ENCODE data around the gene EIF5A. TPM values are rescaled to one million over a fixed set of nuclear protein-coding genes. Genes with fewer than 3 reads are reported as not detected.
"Not testable (repeated sequence)": the region's sequence is repeated elsewhere in the genome, so short reads cannot be mapped to it uniquely, and the experiment has no call there.

Gene EIF5A
- total RNA-seq, 4 donors from 2014 or later = 172 to 314 (median 239) TPM

- no peak for DNase-seq (ENCODE audit: low spot score in 2 of 2)
- Histone ChIP-seq H3K27me3 (peaks cover 8% of the 10 kb centered on the region), H3K9me3 (no peaks in the 10 kb centered on the region), H3K4me1 (peaks cover 12% of the 10 kb centered on the region), H3K36me3 (no peaks in the 10 kb centered on the region), H3K27ac (no peak overlapping the region), H3K4me3 (no peak overlapping the region)
- TF ChIP-seq CTCF (IDR thresholded peaks at IDR 0.05) = no peak
- no peak for TF ChIP-seq EP300 (IDR thresholded peaks at IDR 0.05)
- TF ChIP-seq POLR2AphosphoS5 (IDR thresholded peaks at IDR 0.05) = no peak
- TF ChIP-seq POLR2A (IDR thresholded peaks at IDR 0.05) = no peak
- WGBS = 66% methylated on average over 3 of the region's 3 CpGs
These were observed 27.6 kb downstream of the EIF5A start for GRCh38 chr17:7334938-7335538.

- not testable (repeated sequence) for H3K4me3 ChIP-seq; H3K36me3 ChIP-seq; H3K4me1 ChIP-seq; H3K27ac ChIP-seq; H3K9me3 ChIP-seq; DNase-seq (ENCODE audit: low spot score in 2 of 2); H3K27me3 ChIP-seq
- 81% methylated on average over 13 of the region's 13 CpGs for WGBS
These were observed 28.3 kb downstream of the EIF5A start for GRCh38 chr17:7335765-7336164.

- TF ChIP-seq POLR2A (IDR thresholded peaks at IDR 0.05) = no peak
- TF ChIP-seq POLR2AphosphoS5 (IDR thresholded peaks at IDR 0.05) = no peak
- H3K27ac ChIP-seq = no peak within 1 kb of the TSS
- no peaks in the 10 kb centered on the region for H3K9me3 ChIP-seq
- H3K4me3 ChIP-seq = peak within 1 kb of the TSS; percentile 29
- H3K36me3 ChIP-seq = no peaks in the 10 kb centered on the region
- peak in 1 of 2 donors; percentile 76 for DNase-seq (ENCODE audit: low spot score in 2 of 2)
- peaks cover 8% of the 10 kb centered on the region for H3K27me3 ChIP-seq
- WGBS = 49% methylated on average over 14 of the region's 17 CpGs
- H3K4me1 ChIP-seq = peaks cover 7% of the 10 kb centered on the region
These were observed 29.1 kb downstream of the EIF5A start, which contains the start of gene ACAP1 for GRCh38 chr17:7336240-7337175. TSS of gene ACAP1 (plus strand) at chr17:7336529. CDS start at chr17:7336735, 206 bp downstream.

GRCh38 chr17:7337600-7337999, 30.2 kb downstream of the EIF5A start:
- 76% methylated on average over 7 of the region's 7 CpGs for WGBS
- H3K9me3 ChIP-seq; H3K27me3 ChIP-seq; H3K36me3 ChIP-seq; H3K27ac ChIP-seq; DNase-seq (ENCODE audit: low spot score in 2 of 2); H3K4me1 ChIP-seq: not testable (repeated sequence)
- peak overlapping the region; percentile 29 for H3K4me3 ChIP-seq

- no peak overlapping the region for H3K4me3 ChIP-seq
- peaks cover 7% of the 10 kb centered on the region for H3K4me1 ChIP-seq
- DNase-seq (ENCODE audit: low spot score in 2 of 2) = no peak
- 82% methylated on average over 2 of the region's 2 CpGs for WGBS
- H3K27ac ChIP-seq = no peak overlapping the region
- no peaks in the 10 kb centered on the region for H3K36me3 ChIP-seq
- TF ChIP-seq CTCF (IDR thresholded peaks at IDR 0.05) = no peak
- no peak for TF ChIP-seq POLR2AphosphoS5 (IDR thresholded peaks at IDR 0.05)
- TF ChIP-seq EP300 (IDR thresholded peaks at IDR 0.05) = no peak
- no peak for TF ChIP-seq POLR2A (IDR thresholded peaks at IDR 0.05)
- no peaks in the 10 kb centered on the region for H3K9me3 ChIP-seq
- H3K27me3 ChIP-seq = peaks cover 17% of the 10 kb centered on the region
These were observed 32.8 kb downstream of the EIF5A start for GRCh38 chr17:7340179-7340578.

GRCh38 chr17:7341842-7342241, 34.4 kb downstream of the EIF5A start:
- H3K4me1 ChIP-seq = peaks cover 7% of the 10 kb centered on the region
- no peaks in the 10 kb centered on the region for H3K9me3 ChIP-seq
- no peak for DNase-seq (ENCODE audit: low spot score in 2 of 2)
- peaks cover 10% of the 10 kb centered on the region for H3K27me3 ChIP-seq
- WGBS = 87% methylated on average over 12 of the region's 13 CpGs
- H3K36me3 ChIP-seq = no peaks in the 10 kb centered on the region
- H3K4me3 ChIP-seq = no peak overlapping the region
- no peak overlapping the region for H3K27ac ChIP-seq
- no peak for TF ChIP-seq EP300 (IDR thresholded peaks at IDR 0.05)
- TF ChIP-seq POLR2A (IDR thresholded peaks at IDR 0.05) = no peak
- TF ChIP-seq POLR2AphosphoS5 (IDR thresholded peaks at IDR 0.05) = no peak
- TF ChIP-seq CTCF (IDR thresholded peaks at IDR 0.05) = no peak
